H1 (cell line): ENCODE data around the gene SNTG2. TPM values are rescaled to one million over a fixed set of nuclear protein-coding genes. Genes with fewer than 3 reads are reported as not detected.

Experiments
- CTCF ChIA-PET: fragments of 300-600 bp; sonication (Branson Sonifier 250); formaldehyde crosslinking; loops from one replicate; lab custom pipeline; 2021; ENCODE audit not compliant: partially characterized antibody; lab: Charles Lee
- POLR2A ChIA-PET: fragments of 300-600 bp; sonication (Branson Sonifier 250); formaldehyde crosslinking; loops from one replicate; lab custom pipeline; 2021; ENCODE audit warnings: inconsistent platforms; ENCODE audit not compliant: partially characterized antibody; lab: Charles Lee
- DNase-seq, 2 experiments: peaks; one replicate each; pipeline versions ENCODE4 v3.0.0 to v3.0.0-alpha.2; 2010 to 2022; ENCODE audit warnings: low spot score in 2 of 2, low read depth in 1 of 2, mixed read lengths in 1 of 2
- FAIRE-seq: peaks from 2 replicates; lab custom pipeline; 2011; peaks lifted over from hg19 to GRCh38; lab: Jason Lieb, UNC
- H2AFZ ChIP-seq: 2 replicates; pipeline ENCODE4 v1.8.1; 2012; ENCODE audit warnings: low read length, inconsistent platforms
- H2AK5ac ChIP-seq: 2 replicates; pipeline ENCODE4 v1.6.1; 2013; ENCODE audit warnings: low read depth, low read length
- H2BK120ac ChIP-seq: replicated peaks from 2 replicates; pipeline ENCODE3; 2013; ENCODE audit warnings: low read depth, low read length, inconsistent platforms
- H2BK12ac ChIP-seq: 2 replicates; pipeline ENCODE4 v1.6.1; 2013; ENCODE audit warnings: low read depth, low read length
- H2BK15ac ChIP-seq: 2 replicates; pipeline ENCODE4 v1.6.1; 2013; ENCODE audit warnings: low read length
- H2BK20ac ChIP-seq: 2 replicates; pipeline ENCODE4 v1.6.1; 2013; ENCODE audit warnings: low read length
- H2BK5ac ChIP-seq: 2 replicates; pipeline ENCODE4 v1.6.1; 2013; ENCODE audit warnings: low read depth, low read length
- H3K14ac ChIP-seq: 2 replicates; pipeline ENCODE4 v1.6.1; 2013; ENCODE audit warnings: inconsistent platforms; ENCODE audit not compliant: insufficient read length
- H3K18ac ChIP-seq: 2 replicates; pipeline ENCODE4 v1.6.1; 2013; ENCODE audit warnings: low read length; ENCODE audit errors: extremely low read depth
- H3K23ac ChIP-seq: 2 replicates; pipeline ENCODE4 v1.6.1; 2013; ENCODE audit warnings: inconsistent platforms; ENCODE audit not compliant: insufficient read length
- H3K23me2 ChIP-seq: 2 replicates; pipeline ENCODE4 v1.6.1; 2013; ENCODE audit warnings: low read depth, low read length
- H3K27ac ChIP-seq: 2 replicates; pipeline ENCODE4 v1.6.1; 2011; ENCODE audit warnings: low read depth, low read length, inconsistent platforms
- H3K27me3 ChIP-seq, 4 experiments: replicated peaks in 1 of 4; 1 replicate in 1 of 4; 2 replicates in 3 of 4; pipeline versions ENCODE4 v1.6.1 to v1.8.1; 2011 to 2013; ENCODE audit warnings: low read length in 3 of 4, mild to moderate bottlenecking in 3 of 4, inconsistent platforms in 2 of 4, mixed read lengths in 2 of 4, moderate library complexity in 1 of 4; ENCODE audit not compliant: control insufficient read depth in 3 of 4, insufficient read depth in 3 of 4; ENCODE audit errors: extremely low read depth in 1 of 4
- H3K36me3 ChIP-seq, 4 experiments: 2 replicates each; pipeline versions ENCODE4 v1.6.1 to v1.8.1; 2011 to 2013; ENCODE audit warnings: mild to moderate bottlenecking in 4 of 4, low read length in 3 of 4, moderate library complexity in 2 of 4, control low read depth in 1 of 4, inconsistent platforms in 1 of 4; ENCODE audit not compliant: insufficient read depth in 4 of 4, control insufficient read depth in 2 of 4
- H3K4ac ChIP-seq: replicated peaks from 2 replicates; pipeline ENCODE3; 2013; ENCODE audit warnings: low read length, low read depth, mixed read lengths, inconsistent platforms; ENCODE audit not compliant: insufficient read length
- H3K4me1 ChIP-seq, 4 experiments: replicated peaks in 1 of 4; 1 replicate in 1 of 4; 2 replicates in 3 of 4; pipeline versions ENCODE4 v1.6.1 to v1.8.1; 2011 to 2013; ENCODE audit warnings: low read length in 3 of 4, inconsistent platforms in 2 of 4, mixed read lengths in 1 of 4; ENCODE audit not compliant: insufficient read depth in 4 of 4, control insufficient read depth in 3 of 4
- H3K4me2 ChIP-seq, 2 experiments: 2 replicates each; pipeline versions ENCODE4 v1.6.1 to v1.8.1; 2011 to 2013; ENCODE audit warnings: low read depth in 2 of 2, low read length in 2 of 2, control low read depth in 1 of 2, inconsistent platforms in 1 of 2, mild to moderate bottlenecking in 1 of 2; ENCODE audit not compliant: insufficient read depth in 1 of 2
- H3K4me3 ChIP-seq, 4 experiments: fragments of 200-600, 300-600 bp in 1 of 4; sonication (generic), shearing (Covaris generic), sonication (Bioruptor Twin) in 1 of 4; 2 replicates each; pipeline versions ENCODE4 v1.5.1 to v1.8.1; 2011 to 2016; ENCODE audit warnings: low read length in 4 of 4, low read depth in 3 of 4, control low read depth in 2 of 4, inconsistent platforms in 2 of 4, mild to moderate bottlenecking in 2 of 4, mixed read lengths in 1 of 4, moderate library complexity in 1 of 4; ENCODE audit not compliant: insufficient read depth in 2 of 4; ENCODE audit errors: extremely low read depth in 1 of 4
- H3K56ac ChIP-seq: replicated peaks from 2 replicates; pipeline ENCODE3; 2013; ENCODE audit warnings: low read depth, mild to moderate bottlenecking, mixed read lengths, low read length, inconsistent platforms; ENCODE audit not compliant: insufficient read length
- H3K79me1 ChIP-seq: 2 replicates; pipeline ENCODE4 v1.6.1; 2013; ENCODE audit warnings: low read depth, low read length, control low read depth
- H3K79me2 ChIP-seq, 2 experiments: 2 replicates each; pipeline versions ENCODE4 v1.6.1 to v1.8.1; 2012 to 2013; ENCODE audit warnings: low read length in 2 of 2, mild to moderate bottlenecking in 2 of 2, inconsistent platforms in 1 of 2; ENCODE audit not compliant: insufficient read depth in 2 of 2, control insufficient read depth in 1 of 2
- H3K9ac ChIP-seq, 4 experiments: replicated peaks in 1 of 4; 1 replicate in 1 of 4; 2 replicates in 3 of 4; pipeline versions ENCODE4 v1.6.1 to v1.8.1; 2011 to 2013; ENCODE audit warnings: low read depth in 3 of 4, low read length in 3 of 4, control low read depth in 2 of 4, mild to moderate bottlenecking in 2 of 4, moderate library complexity in 2 of 4, inconsistent platforms in 1 of 4; ENCODE audit errors: extremely low read depth in 1 of 4
- H3K9me3 ChIP-seq, 2 experiments: 2 replicates each; pipeline versions ENCODE4 v1.6.1 to v1.8.1; 2012 to 2013; ENCODE audit warnings: mild to moderate bottlenecking in 2 of 2, moderate library complexity in 2 of 2, control low read depth in 1 of 2, inconsistent platforms in 1 of 2, low read depth in 1 of 2, low read length in 1 of 2, mixed read lengths in 1 of 2; ENCODE audit not compliant: insufficient read depth in 2 of 2
- H4K20me1 ChIP-seq, 2 experiments: replicated peaks in 1 of 2; 2 replicates each; pipeline versions ENCODE3 to v1.8.1; 2011 to 2013; ENCODE audit warnings: inconsistent platforms in 2 of 2, low read length in 2 of 2, mild to moderate bottlenecking in 1 of 2; ENCODE audit not compliant: insufficient read depth in 2 of 2, control insufficient read depth in 1 of 2
- H4K5ac ChIP-seq: 2 replicates; pipeline ENCODE4 v1.6.1; 2013; ENCODE audit warnings: low read length, low read depth, mixed read lengths, inconsistent platforms; ENCODE audit not compliant: insufficient read length
- H4K8ac ChIP-seq: 2 replicates; pipeline ENCODE4 v1.8.0; 2013; ENCODE audit warnings: mild to moderate bottlenecking, moderate library complexity, low read length, inconsistent platforms; ENCODE audit not compliant: insufficient read depth; ENCODE audit errors: extremely low read depth
- H4K91ac ChIP-seq: replicated peaks from 2 replicates; pipeline ENCODE3; 2013; ENCODE audit warnings: low read length, mixed read lengths, inconsistent platforms; ENCODE audit not compliant: insufficient read length
- RXRA ChIP-seq: IDR thresholded peaks from 2 replicates; pipeline ENCODE4 v1.6.1; 2011; ENCODE audit warnings: low read depth, mild to moderate bottlenecking, low read length, moderate library complexity; ENCODE audit not compliant: insufficient read depth
- SIRT6 ChIP-seq: IDR thresholded peaks from one replicate; pipeline ENCODE4 v1.7.1; 2012; ENCODE audit warnings: low read length, inconsistent platforms
- WGBS, 2 experiments: shearing (Covaris generic) in 1 of 2; methylation state at CpG; one replicate each; pipeline versions ENCODE4 v1.1.6 to v1.1.7; 2013 to 2015; ENCODE audit warnings: low lambda C conversion rate in 2 of 2, mixed read lengths in 2 of 2, inconsistent platforms in 1 of 2, low coverage in 1 of 2, missing lambda C conversion rate in 1 of 2; ENCODE audit not compliant: insufficient replicate concordance in 2 of 2, insufficient coverage in 1 of 2, insufficient read length in 1 of 2; ENCODE audit errors: extremely low coverage in 1 of 2, missing lambda C conversion rate in 1 of 2; 5-methylcytosine and 5-hydroxymethylcytosine counted together
- polyA plus RNA-seq, 7 experiments: library from polyadenylated mRNA; depleted of rRNA in 3 of 7; stranded (reverse) in 5 of 7; unstranded in 2 of 7; fragments of >200 nt in 5 of 7; fragments of 200-250 nt in 2 of 7; gene quantifications; 1 replicate in 5 of 7; 2 replicates in 1 of 7; 4 replicates in 1 of 7; pipeline versions ENCODE4 v1.2.1 to v1.2.3, GENCODE V29; 2011 to 2013; ENCODE audit warnings: missing spikeins in 2 of 7, mixed read lengths in 2 of 7
- total RNA-seq: library from RNA; stranded (reverse); fragmentation: NEBNext Ultra II Directional; extraction: Animal tissue kit (Norgen Biotek cat#: 25700); gene quantifications from 2 replicates; pipeline ENCODE4 v1.2.1, GENCODE V29; 2021
- TF ChIP-seq, protein P1 (sequence below): IDR thresholded peaks from 2 replicates; pipeline ENCODE4 v1.6.1; 2011; ENCODE audit warnings: low read length, improper control_type of control experiment

SNTG2 gene
- total and polyA plus RNA-seq, 2 of the 8 experiments (the other 6 are each of a cell fraction or from before 2014, with no cell fraction given), result 6.6 to 18.1 TPM

DNA sequence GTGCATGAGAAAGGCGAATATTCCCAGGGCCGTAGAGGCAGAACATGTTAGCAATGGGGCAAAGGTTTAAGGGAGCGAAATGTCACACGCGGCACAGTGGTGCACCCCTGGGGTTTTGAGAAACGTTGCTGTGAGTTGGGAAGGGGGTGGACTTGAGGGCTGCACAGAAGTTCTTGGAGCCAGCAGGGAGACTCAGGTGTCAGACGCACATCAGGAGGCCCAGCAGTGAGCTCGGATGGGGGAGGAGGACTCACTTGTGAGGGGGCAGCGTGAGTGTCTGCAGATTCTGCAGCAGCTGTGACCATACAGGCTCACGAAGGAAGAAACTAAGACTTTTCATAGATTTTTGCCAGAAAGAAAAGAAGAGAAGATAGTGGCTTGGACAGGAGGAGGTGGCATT, 218.2 kb downstream of the SNTG2 start:
- no peak overlapping the region for H4K8ac ChIP-seq
- no peak for TF ChIP-seq RXRA
- TF ChIP-seq, protein P1, sequence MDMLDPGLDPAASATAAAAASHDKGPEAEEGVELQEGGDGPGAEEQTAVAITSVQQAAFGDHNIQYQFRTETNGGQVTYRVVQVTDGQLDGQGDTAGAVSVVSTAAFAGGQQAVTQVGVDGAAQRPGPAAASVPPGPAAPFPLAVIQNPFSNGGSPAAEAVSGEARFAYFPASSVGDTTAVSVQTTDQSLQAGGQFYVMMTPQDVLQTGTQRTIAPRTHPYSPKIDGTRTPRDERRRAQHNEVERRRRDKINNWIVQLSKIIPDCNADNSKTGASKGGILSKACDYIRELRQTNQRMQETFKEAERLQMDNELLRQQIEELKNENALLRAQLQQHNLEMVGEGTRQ, result no peak
- no peak for TF ChIP-seq SIRT6
- TF ChIP-seq, all 59 proteins: peak for 0
- Histone ChIP-seq H2BK12ac (no peak overlapping the region), H3K18ac (no peak overlapping the region), H3K4me1 (no peaks in the 10 kb centered on the region), H3K79me2 (no peaks in the 10 kb centered on the region), H3K4ac (no peak overlapping the region), H2AFZ (no peak overlapping the region), H2BK15ac (no peak overlapping the region), H3K79me1 (no peaks in the 10 kb centered on the region; the same call in 1 of the 2 replicates), H4K5ac (no peak overlapping the region), H3K36me3 (peaks cover 5 to 53% (median 30%) of the 10 kb centered on the region in 4 experiments; a peak in 6 of 8 replicates), H3K4me2 (no peak overlapping the region), H2BK20ac (no peak overlapping the region), H3K56ac (no peak overlapping the region), H3K23me2 (no peaks in the 10 kb centered on the region), H3K9ac (no peak overlapping the region), H3K23ac (no peak overlapping the region), H2BK120ac (no peak overlapping the region), H3K9me3 (peaks cover 37 to 40% of the 10 kb centered on the region in 2 experiments), H3K27ac (no peak overlapping the region), H4K91ac (no peak overlapping the region), H3K14ac (no peak overlapping the region), H3K27me3 (no peaks in the 10 kb centered on the region), H2AK5ac (no peak overlapping the region), H3K4me3 (no peak overlapping the region), H4K20me1 (no peaks in the 10 kb centered on the region), H2BK5ac (no peak overlapping the region)
- ChIA-PET POLR2A (no interaction called here), CTCF (no interaction called here)
- FAIRE-seq, result no peak
- no peak for DNase-seq
- 84% methylated on average over 10 of the region's 10 CpGs; no CpG with 5 or more reads in 1 of the 2 experiments for WGBS, 2 experiments
